OCI-LY3 (cell line): Measurements from ENCODE around the gene CHST15.

Experiments
- CTCF ChIP-seq: fragments of 200-600, 300-600 bp; sonication (generic); IDR thresholded peaks from 2 replicates; pipeline ENCODE4 v1.5.1; 2014; ENCODE audit warnings: antibody characterized with exemption, low read length, low read depth
- EZH2phosphoT487 ChIP-seq: fragments of 200-600 bp; shearing (Covaris generic); IDR thresholded peaks from 2 replicates; pipeline ENCODE4 v1.6.1; 2018; ENCODE audit warnings: antibody characterized with exemption, mixed run types, low read depth

DNA sequence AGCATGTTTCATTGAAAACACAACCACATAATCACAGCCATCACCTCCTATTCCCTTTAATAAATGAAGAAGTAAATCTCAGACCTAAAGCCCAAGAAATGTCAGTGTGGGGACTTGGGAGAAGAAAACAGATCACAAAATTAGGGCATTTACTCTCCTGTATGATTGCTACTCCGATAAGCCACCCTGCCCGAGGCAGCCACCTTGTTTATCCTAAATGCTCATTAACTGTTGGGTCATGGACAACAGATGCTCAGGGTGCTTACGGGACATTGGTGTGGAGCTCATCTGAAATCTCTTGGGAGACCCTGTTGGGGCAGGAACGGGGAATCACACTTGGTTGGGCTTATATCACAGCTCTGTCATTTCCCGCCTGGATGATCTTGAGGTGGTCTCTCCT is 17.5 kb upstream of the CHST15 start:
- TF ChIP-seq CTCF = no peak
- TF ChIP-seq EZH2phosphoT487 = no peak
